NT2/D1 (cell line): Measurements from ENCODE around the gene OR52D1.

Experiments
- DNase-seq: peaks from one replicate; pipeline ENCODE4 v3.0.0-alpha.2; 2011; ENCODE audit warnings: low read depth, low spot score
- H3K27me3 ChIP-seq: 2 replicates; pipeline ENCODE4 v1.6.0; 2011; ENCODE audit warnings: mild to moderate bottlenecking; ENCODE audit not compliant: insufficient read length, insufficient read depth
- H3K36me3 ChIP-seq: 2 replicates; pipeline ENCODE4 v1.6.1; 2011; ENCODE audit warnings: mild to moderate bottlenecking, low read length, mixed read lengths; ENCODE audit not compliant: insufficient read depth, insufficient read length
- H3K4me1 ChIP-seq: 2 replicates; pipeline ENCODE4 v1.5.1; 2011; ENCODE audit not compliant: insufficient read depth, insufficient read length
- H3K4me3 ChIP-seq: 2 replicates; pipeline ENCODE4 v1.5.1; 2011; ENCODE audit warnings: low read depth; ENCODE audit not compliant: insufficient read length
- H3K9ac ChIP-seq: 2 replicates; pipeline ENCODE4 v1.6.0; 2011; ENCODE audit warnings: low read depth; ENCODE audit not compliant: insufficient read length
- H3K9me3 ChIP-seq: 2 replicates; pipeline ENCODE4 v1.5.1; 2011; ENCODE audit warnings: mild to moderate bottlenecking, low read length; ENCODE audit not compliant: insufficient read depth
- SUZ12 ChIP-seq: IDR thresholded peaks from 2 replicates; pipeline ENCODE4 v1.6.1; 2011; ENCODE audit not compliant: insufficient read length, insufficient read depth; ENCODE audit errors: extremely low read depth
- YY1 ChIP-seq: IDR thresholded peaks from 2 replicates; pipeline ENCODE4 v1.6.1; 2011; ENCODE audit not compliant: insufficient read length, insufficient read depth
- ZNF274 ChIP-seq: IDR thresholded peaks from 2 replicates; pipeline ENCODE4 v1.6.1; 2011; ENCODE audit warnings: mild to moderate bottlenecking, low read depth, low read length

OR52D1 gene

DNA sequence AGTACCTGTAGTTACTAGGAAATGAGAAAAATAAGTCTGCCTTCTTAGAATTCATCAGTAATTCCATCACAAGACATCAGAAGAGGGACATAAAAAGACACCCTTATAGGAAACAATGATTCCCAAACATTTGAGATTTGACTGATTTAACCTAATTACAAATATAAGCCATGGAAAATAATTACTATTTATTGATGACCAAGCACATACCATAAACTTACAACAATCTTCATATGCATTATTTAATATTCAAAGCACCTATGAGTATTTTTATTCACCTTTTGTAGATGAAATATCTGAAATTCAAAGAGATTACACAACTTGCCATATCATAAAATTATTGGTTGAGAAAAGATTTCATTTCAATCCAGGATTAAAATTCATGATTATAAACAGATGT lies 14.6 kb upstream of the OR52D1 start:
- no peak for DNase-seq
- Histone ChIP-seq H3K9ac (no peak overlapping the region), H3K9me3 (peaks cover 4% of the 10 kb centered on the region; the same call in 1 of the 2 replicates), H3K36me3 (no peaks in the 10 kb centered on the region), H3K27me3 (no peaks in the 10 kb centered on the region), H3K4me3 (no peak overlapping the region), H3K4me1 (no peaks in the 10 kb centered on the region)
- TF ChIP-seq SUZ12 (no peak), ZNF274 (no peak), YY1 (no peak)

GRCh38 chr11:5476186-5476819 lies 12.2 kb upstream of the OR52D1 start:
- Histone ChIP-seq H3K9me3 (peaks cover 4% of the 10 kb centered on the region; the same call in 1 of the 2 replicates), H3K9ac (no peak overlapping the region), H3K27me3 (no peaks in the 10 kb centered on the region), H3K36me3 (no peaks in the 10 kb centered on the region), H3K4me3 (no peak overlapping the region), H3K4me1 (no peaks in the 10 kb centered on the region)
- no peak for TF ChIP-seq YY1
- no peak for TF ChIP-seq ZNF274
- TF ChIP-seq SUZ12 = no peak
- peak; percentile 35 for DNase-seq

DNA sequence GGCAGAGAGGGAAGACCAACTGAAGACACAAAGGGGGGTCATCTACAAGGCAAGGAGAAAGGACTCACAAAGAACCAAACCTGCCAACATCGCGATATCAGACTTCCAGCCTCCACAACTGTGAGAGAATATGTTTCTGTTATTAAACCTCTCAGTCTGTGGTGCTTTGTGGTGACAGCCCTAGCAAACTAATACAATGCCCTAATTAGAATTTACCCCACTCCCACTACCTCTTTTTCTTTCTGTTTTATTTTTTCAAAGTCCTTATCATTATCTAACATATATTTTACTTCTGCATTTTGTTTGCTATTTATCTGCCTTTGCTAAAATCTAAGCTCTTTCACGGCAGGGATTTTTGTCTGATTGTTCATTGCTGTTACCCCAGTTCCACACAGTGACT lies 2.5 kb upstream of the OR52D1 start:
- Histone ChIP-seq H3K9ac (no peak overlapping the region), H3K9me3 (no peaks in the 10 kb centered on the region), H3K4me1 (no peaks in the 10 kb centered on the region), H3K27me3 (no peaks in the 10 kb centered on the region), H3K4me3 (no peak overlapping the region), H3K36me3 (no peaks in the 10 kb centered on the region)
- TF ChIP-seq SUZ12 = no peak
- TF ChIP-seq ZNF274 = no peak
- TF ChIP-seq YY1 = no peak
- no peak for DNase-seq

DNA sequence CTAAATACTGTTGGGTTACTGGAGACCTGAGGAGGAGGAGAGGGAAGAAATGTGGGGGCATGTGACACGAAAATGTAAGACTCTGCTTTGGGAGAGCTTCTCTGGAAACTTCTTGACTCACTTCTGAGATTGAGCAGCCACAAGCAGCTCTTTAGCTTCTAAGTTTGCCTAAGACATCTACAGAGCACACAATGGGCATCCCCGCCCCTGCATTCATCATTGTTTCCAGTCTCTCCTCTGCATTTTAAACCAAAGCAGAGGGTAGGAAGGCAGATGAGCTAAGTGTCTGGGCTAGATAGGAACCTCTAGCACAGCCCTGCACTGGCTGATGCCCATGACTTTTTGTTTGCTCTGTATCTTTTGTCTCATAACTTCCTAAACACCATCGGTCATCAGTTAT lies 2.1 kb upstream of the OR52D1 start:
- TF ChIP-seq SUZ12 = no peak
- TF ChIP-seq YY1 = no peak
- TF ChIP-seq ZNF274 = no peak
- no peak overlapping the region for H3K4me3 ChIP-seq
- H3K9me3 ChIP-seq = no peaks in the 10 kb centered on the region
- no peaks in the 10 kb centered on the region for H3K4me1 ChIP-seq
- no peak for DNase-seq
- H3K9ac ChIP-seq = no peak overlapping the region
- H3K27me3 ChIP-seq = no peaks in the 10 kb centered on the region
- H3K36me3 ChIP-seq = no peaks in the 10 kb centered on the region

- Histone ChIP-seq H3K36me3 (no peaks in the 10 kb centered on the region), H3K4me3 (no peak overlapping the region), H3K9me3 (no peaks in the 10 kb centered on the region), H3K27me3 (no peaks in the 10 kb centered on the region), H3K9ac (no peak overlapping the region), H3K4me1 (no peaks in the 10 kb centered on the region)
- no peak for TF ChIP-seq SUZ12
- no peak for TF ChIP-seq ZNF274
- TF ChIP-seq YY1 = no peak
- DNase-seq = no peak
Observed at GRCh38 chr11:5488798-5489399, 414 bp downstream of the OR52D1 start.

- no peaks in the 10 kb centered on the region for H3K9me3 ChIP-seq
- H3K36me3 ChIP-seq = no peaks in the 10 kb centered on the region
- no peaks in the 10 kb centered on the region for H3K27me3 ChIP-seq
- no peak overlapping the region for H3K4me3 ChIP-seq
- no peaks in the 10 kb centered on the region for H3K4me1 ChIP-seq
- DNase-seq = no peak
- no peak overlapping the region for H3K9ac ChIP-seq
- TF ChIP-seq YY1 = no peak
- TF ChIP-seq SUZ12 = no peak
- no peak for TF ChIP-seq ZNF274
Observed at GRCh38 chr11:5489576-5490357, 1.3 kb downstream of the OR52D1 start.

GRCh38 chr11:5499671-5500070 lies 11.2 kb downstream of the OR52D1 start:
- no peaks in the 10 kb centered on the region for H3K9me3 ChIP-seq
- DNase-seq = no peak
- H3K9ac ChIP-seq = no peak overlapping the region
- no peaks in the 10 kb centered on the region for H3K4me1 ChIP-seq
- TF ChIP-seq YY1 = no peak
- no peak for TF ChIP-seq SUZ12
- H3K36me3 ChIP-seq = no peaks in the 10 kb centered on the region
- H3K4me3 ChIP-seq = no peak overlapping the region
- H3K27me3 ChIP-seq = no peaks in the 10 kb centered on the region
